Caco-2 (cell line): ENCODE measurements around the gene TXNL4B. TPM values are rescaled to one million over a fixed set of nuclear protein-coding genes. Genes with fewer than 3 reads are reported as not detected.

Source experiments
- BruUV-seq: library from RNA; stranded (reverse); fragments of 400-500 nt; replicated peaks from 2 replicates; lab custom pipeline; 2021; lab: Mats Ljungman, UMichigan
- CTCF ChIA-PET: fragments of 300-600 bp; sonication (Branson Sonifier 250); formaldehyde crosslinking; loops from one replicate; lab custom pipeline; 2022; ENCODE audit warnings: antibody characterized with exemption; lab: Charles Lee
- POLR2A ChIA-PET: fragments of 300-600 bp; sonication (Branson Sonifier 250); formaldehyde crosslinking; loops from one replicate; lab custom pipeline; 2022; ENCODE audit warnings: antibody characterized with exemption; lab: Charles Lee
- DNase-seq, 2 experiments: peaks; one replicate each; pipeline versions ENCODE4 v3.0.0 to v3.0.0-alpha.2; 2020 to 2022
- H3K27me3 ChIP-seq: replicated peaks from 2 replicates; pipeline ENCODE4 v1.6.0; 2011; ENCODE audit warnings: low read length; ENCODE audit not compliant: control insufficient read depth, insufficient read depth
- H3K36me3 ChIP-seq: 2 replicates; pipeline ENCODE4 v1.5.1; 2011; ENCODE audit warnings: low read length; ENCODE audit not compliant: control insufficient read depth, insufficient read depth
- H3K4me1 ChIP-seq: fragments of 250-450 bp; sonication (Bioruptor Pico); 2 replicates; pipeline ENCODE4 v1.5.1; 2020; ENCODE audit warnings: mild to moderate bottlenecking
- H3K4me3 ChIP-seq: 2 replicates; pipeline ENCODE4 v1.5.1; 2011; ENCODE audit warnings: low read depth, mild to moderate bottlenecking, control low read depth, low read length
- H3K9me3 ChIP-seq: fragments of 250-450 bp; sonication (Bioruptor Pico); 2 replicates; pipeline ENCODE4 v1.5.1; 2020; ENCODE audit warnings: mild to moderate bottlenecking, moderate library complexity
- H3K27ac Mint-ChIP-seq: one replicate; pipeline ENCODE4 v1.8.0; 2022; ENCODE audit warnings: mixed read lengths; ENCODE audit not compliant: unreplicated experiment
- H3K27me3 Mint-ChIP-seq: one replicate; pipeline ENCODE4 v1.8.0; 2022; ENCODE audit warnings: mixed read lengths; ENCODE audit not compliant: insufficient read depth, unreplicated experiment
- H3K36me3 Mint-ChIP-seq: one replicate; pipeline ENCODE4 v1.8.0; 2022; ENCODE audit warnings: mild to moderate bottlenecking, mixed read lengths; ENCODE audit not compliant: insufficient read depth, unreplicated experiment
- H3K4me1 Mint-ChIP-seq: one replicate; pipeline ENCODE4 v1.8.0; 2022; ENCODE audit warnings: low read depth, mixed read lengths; ENCODE audit not compliant: unreplicated experiment
- H3K4me3 Mint-ChIP-seq: one replicate; pipeline ENCODE4 v1.8.0; 2022; ENCODE audit warnings: mild to moderate bottlenecking, moderate library complexity, mixed read lengths; ENCODE audit not compliant: unreplicated experiment
- H3K9me3 Mint-ChIP-seq: one replicate; pipeline ENCODE4 v1.8.0; 2022; ENCODE audit warnings: mixed read lengths; ENCODE audit not compliant: unreplicated experiment
- CTCF ChIP-seq, 2 experiments: fragments of 200-600 bp in 1 of 2; IDR thresholded peaks; 1 replicate in 1 of 2; 2 replicates in 1 of 2; pipeline versions ENCODE4 v1.5.1 to v1.8.0; 2011 to 2022; ENCODE audit warnings: antibody characterized with exemption in 1 of 2, control low read depth in 1 of 2, inconsistent platforms in 1 of 2, low read depth in 1 of 2, low read length in 1 of 2, mild to moderate bottlenecking in 1 of 2, moderate library complexity in 1 of 2; ENCODE audit not compliant: insufficient read depth in 1 of 2, severe bottlenecking in 1 of 2, unreplicated experiment in 1 of 2
- intact Hi-C: fragments of 100-400 bp; cut with micrococcal nuclease; formaldehyde crosslinking; loops from one replicate; pipeline ENCODE4 v1.10.0; 2022; ENCODE audit not compliant: unreplicated experiment
- total RNA-seq: library from RNA; stranded (reverse); gene quantifications from 2 replicates; pipeline ENCODE4 v1.2.3, GENCODE V29; 2022

The TXNL4B gene
- total RNA-seq, 1 experiment from 2014 or later: 17.9 TPM

- Mint-ChIP-seq H3K27ac (no peak overlapping the region), H3K36me3 (no peaks in the 10 kb centered on the region), H3K4me1 (no peaks in the 10 kb centered on the region), H3K4me3 (no peak overlapping the region), H3K27me3 (no peaks in the 10 kb centered on the region), H3K9me3 (no peaks in the 10 kb centered on the region)
- H3K4me1 ChIP-seq: peaks cover 6% of the 10 kb centered on the region; the same call in 1 of the 2 replicates
- H3K9me3 ChIP-seq: no peaks in the 10 kb centered on the region
- CTCF ChIA-PET: no interaction called here
- TF ChIP-seq CTCF (IDR thresholded peaks at IDR 0.05; ENCODE audit: insufficient read depth in 1 of 2, low read depth in 1 of 2, low read length in 1 of 2, severe bottlenecking in 1 of 2, unreplicated experiment in 1 of 2): no peak
- no peaks in the 10 kb centered on the region for H3K36me3 ChIP-seq
- POLR2A ChIA-PET: no interaction called here
- H3K4me3 ChIP-seq: no peak overlapping the region
- DNase-seq: no peak
- no peaks in the 10 kb centered on the region for H3K27me3 ChIP-seq
- intact Hi-C loops: no loop called here
- BruUV-seq: no TSS peak
These were observed 29.5 kb upstream of the TXNL4B start for GRCh38 chr16:72122916-72123315.

GRCh38 chr16:72122308-72122707 lies 28.9 kb upstream of the TXNL4B start:
- no peaks in the 10 kb centered on the region for H3K9me3 Mint-ChIP-seq
- no peaks in the 10 kb centered on the region for H3K4me1 Mint-ChIP-seq
- Histone ChIP-seq H3K4me3 (no peak overlapping the region), H3K9me3 (no peaks in the 10 kb centered on the region), H3K4me1 (peaks cover 6% of the 10 kb centered on the region; the same call in 1 of the 2 replicates), H3K36me3 (no peaks in the 10 kb centered on the region), H3K27me3 (no peaks in the 10 kb centered on the region)
- H3K27ac Mint-ChIP-seq: no peak overlapping the region
- ChIA-PET POLR2A (no interaction called here), CTCF (no interaction called here)
- no peaks in the 10 kb centered on the region for H3K27me3 Mint-ChIP-seq
- no TSS peak for BruUV-seq
- no peaks in the 10 kb centered on the region for H3K36me3 Mint-ChIP-seq
- no peak for TF ChIP-seq CTCF (IDR thresholded peaks at IDR 0.05; ENCODE audit: insufficient read depth in 1 of 2, low read depth in 1 of 2, low read length in 1 of 2, severe bottlenecking in 1 of 2, unreplicated experiment in 1 of 2)
- intact Hi-C loops: no loop called here
- H3K4me3 Mint-ChIP-seq: no peak overlapping the region
- no peak for DNase-seq

- CTCF ChIA-PET: interaction anchor here (1.7 kb wide), 1 partner anchor 53 kb away, joined by 3 read pairs; no protein-coding TSS in a partner anchor
- no TSS peak for BruUV-seq
- Mint-ChIP-seq H3K9me3 (no peaks in the 10 kb centered on the region), H3K4me1 (no peaks in the 10 kb centered on the region), H3K27ac (no peak overlapping the region), H3K36me3 (no peaks in the 10 kb centered on the region), H3K4me3 (no peak overlapping the region), H3K27me3 (no peaks in the 10 kb centered on the region)
- Histone ChIP-seq H3K9me3 (no peaks in the 10 kb centered on the region), H3K4me3 (no peak overlapping the region), H3K4me1 (peaks cover 1% of the 10 kb centered on the region; the same call in 1 of the 2 replicates), H3K27me3 (no peaks in the 10 kb centered on the region), H3K36me3 (no peaks in the 10 kb centered on the region)
- TF ChIP-seq CTCF (IDR thresholded peaks at IDR 0.05; ENCODE audit: insufficient read depth in 1 of 2, low read depth in 1 of 2, low read length in 1 of 2, severe bottlenecking in 1 of 2, unreplicated experiment in 1 of 2): no peak
- POLR2A ChIA-PET: no interaction called here
- no peak for DNase-seq
- intact Hi-C loops: no loop called here
These were observed 26.6 kb upstream of the TXNL4B start for GRCh38 chr16:72120026-72120425.
